Natural killer cell treated with Interleukin-12 subunit alpha and Interleukin-12 subunit beta and Interleukin-15 and Interleukin-18, amount 100 ng/mL, for 72 hours (primary cell): ENCODE results near the gene RPS6KA5. TPM values are rescaled to one million over a fixed set of nuclear protein-coding genes. Genes with fewer than 3 reads are reported as not detected.
"Not testable (repeated sequence)": the region's sequence is repeated elsewhere in the genome, so short reads cannot be mapped to it uniquely, and the experiment has no call there.

ENCODE experiments used
- ATAC-seq, 2 donors: fragments of 150-1000 bp; cut with Tn5 transposase in 1 of 2; sonication (Bioruptor Pico), chemical (Tn5 transposase) in 1 of 2; 2 replicates each; pipeline ENCODE4 v1.10.0; 2021
- DNase-seq: peaks from one replicate; pipeline ENCODE4 v3.0.0; 2022; ENCODE audit warnings: low spot score
- H3K27ac Mint-ChIP-seq, 2 donors: 1 replicate in 1 of 2; 2 replicates in 1 of 2; pipeline ENCODE4 v1.8.0; 2022; ENCODE audit warnings: mixed read lengths in 2 of 2, mild to moderate bottlenecking in 1 of 2, moderate library complexity in 1 of 2
- H3K27me3 Mint-ChIP-seq, 2 donors: 1 replicate in 1 of 2; 2 replicates in 1 of 2; pipeline ENCODE4 v1.8.0; 2022; ENCODE audit warnings: mixed read lengths in 2 of 2
- H3K36me3 Mint-ChIP-seq: one replicate; pipeline ENCODE4 v1.8.0; 2022; ENCODE audit warnings: mixed read lengths
- H3K4me1 Mint-ChIP-seq, 2 donors: 1 replicate in 1 of 2; 2 replicates in 1 of 2; pipeline ENCODE4 v1.8.0; 2022; ENCODE audit warnings: low read depth in 2 of 2, mixed read lengths in 2 of 2, mild to moderate bottlenecking in 1 of 2
- H3K4me3 Mint-ChIP-seq: one replicate; pipeline ENCODE4 v1.8.0; 2022; ENCODE audit warnings: mixed read lengths
- H3K9me3 Mint-ChIP-seq: 2 replicates; pipeline ENCODE4 v1.8.0; 2022; ENCODE audit warnings: mixed read lengths
- total RNA-seq, 2 donors: library from RNA; stranded (reverse); gene quantifications; one replicate each; pipeline ENCODE4 v1.2.3, GENCODE V29; 2022

The RPS6KA5 gene
- total RNA-seq, 2 donors from 2014 or later: 20.5 to 47.5 TPM

DNA sequence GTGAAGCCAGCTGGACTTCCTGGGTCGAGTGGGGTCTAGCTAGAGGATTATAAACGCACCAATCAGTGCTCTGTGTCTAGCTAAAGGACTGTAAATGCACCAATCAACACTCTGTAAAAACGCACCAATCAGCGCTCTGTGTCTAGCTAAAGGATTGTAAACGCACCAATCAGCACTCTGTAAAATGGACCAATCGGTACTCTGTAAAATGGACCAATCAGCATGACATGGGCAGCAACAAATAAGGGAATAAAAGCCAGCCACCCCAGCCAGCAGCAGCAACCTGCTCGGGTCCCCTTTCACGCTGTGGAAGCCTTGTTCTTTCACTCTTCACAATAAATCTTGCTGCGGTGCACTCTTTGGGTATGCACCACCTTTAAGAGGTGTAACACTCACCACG is 26.1 kb downstream of the RPS6KA5 start:
- DNase-seq, H3K36me3 Mint-ChIP-seq, H3K27me3 Mint-ChIP-seq, H3K9me3 Mint-ChIP-seq, ATAC-seq: not testable (repeated sequence)
- peaks cover 49 to 59% of the 10 kb centered on the region in 2 donors for H3K4me1 Mint-ChIP-seq
- H3K27ac Mint-ChIP-seq: peak overlapping the region in 1 of 2 donors; percentile 40
- peak overlapping the region; percentile 29 for H3K4me3 Mint-ChIP-seq

DNA sequence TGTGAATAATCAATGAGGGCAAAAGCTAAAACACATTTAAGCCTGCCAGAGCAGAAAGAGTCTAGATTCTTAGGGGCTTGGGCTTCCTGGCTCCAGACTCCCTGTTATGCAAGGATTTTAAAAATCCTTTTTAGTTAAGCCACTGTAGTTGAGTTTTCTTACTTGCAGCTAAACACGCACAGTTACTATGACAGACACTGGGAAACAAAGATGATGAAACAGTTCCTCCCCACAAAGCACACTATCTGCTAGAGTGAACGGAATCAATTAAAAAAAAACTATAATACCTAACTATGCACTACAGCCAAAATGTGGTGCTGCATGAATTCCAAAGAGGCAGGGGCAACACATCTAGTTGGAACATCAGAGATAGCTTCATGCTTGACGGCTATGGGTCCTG is 28.2 kb downstream of the RPS6KA5 start:
- no peak for DNase-seq
- Mint-ChIP-seq H3K27me3 (no peaks in the 10 kb centered on the region), H3K4me3 (no peak overlapping the region), H3K9me3 (no peaks in the 10 kb centered on the region), H3K36me3 (no peaks in the 10 kb centered on the region), H3K4me1 (peaks cover 45 to 50% of the 10 kb centered on the region in 2 donors), H3K27ac (no peak overlapping the region)
- ATAC-seq: no peak

DNA sequence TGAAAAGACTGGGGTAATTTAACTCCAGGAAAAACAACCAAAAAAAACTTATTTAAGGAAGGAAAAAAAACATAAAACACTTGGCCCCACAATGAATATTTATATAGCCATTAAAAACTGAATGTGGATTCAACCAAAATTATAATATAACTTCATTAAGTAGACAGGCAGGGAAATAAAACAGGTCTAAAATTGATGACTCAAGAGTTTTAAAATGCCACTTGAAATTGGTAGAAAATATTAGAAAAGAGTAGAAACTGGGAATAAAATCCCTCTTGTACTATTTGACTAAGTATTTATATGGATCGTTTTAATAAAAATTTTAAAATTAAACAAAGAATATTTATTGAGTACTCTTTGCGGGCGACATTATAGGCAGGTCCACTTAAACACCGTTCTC is 28.8 kb downstream of the RPS6KA5 start:
- no peak for ATAC-seq
- H3K9me3 Mint-ChIP-seq: no peaks in the 10 kb centered on the region
- no peaks in the 10 kb centered on the region for H3K27me3 Mint-ChIP-seq
- H3K36me3 Mint-ChIP-seq: no peaks in the 10 kb centered on the region
- H3K4me3 Mint-ChIP-seq: no peak overlapping the region
- H3K27ac Mint-ChIP-seq: no peak overlapping the region
- peaks cover 45 to 47% of the 10 kb centered on the region in 2 donors for H3K4me1 Mint-ChIP-seq
- DNase-seq: no peak

DNA sequence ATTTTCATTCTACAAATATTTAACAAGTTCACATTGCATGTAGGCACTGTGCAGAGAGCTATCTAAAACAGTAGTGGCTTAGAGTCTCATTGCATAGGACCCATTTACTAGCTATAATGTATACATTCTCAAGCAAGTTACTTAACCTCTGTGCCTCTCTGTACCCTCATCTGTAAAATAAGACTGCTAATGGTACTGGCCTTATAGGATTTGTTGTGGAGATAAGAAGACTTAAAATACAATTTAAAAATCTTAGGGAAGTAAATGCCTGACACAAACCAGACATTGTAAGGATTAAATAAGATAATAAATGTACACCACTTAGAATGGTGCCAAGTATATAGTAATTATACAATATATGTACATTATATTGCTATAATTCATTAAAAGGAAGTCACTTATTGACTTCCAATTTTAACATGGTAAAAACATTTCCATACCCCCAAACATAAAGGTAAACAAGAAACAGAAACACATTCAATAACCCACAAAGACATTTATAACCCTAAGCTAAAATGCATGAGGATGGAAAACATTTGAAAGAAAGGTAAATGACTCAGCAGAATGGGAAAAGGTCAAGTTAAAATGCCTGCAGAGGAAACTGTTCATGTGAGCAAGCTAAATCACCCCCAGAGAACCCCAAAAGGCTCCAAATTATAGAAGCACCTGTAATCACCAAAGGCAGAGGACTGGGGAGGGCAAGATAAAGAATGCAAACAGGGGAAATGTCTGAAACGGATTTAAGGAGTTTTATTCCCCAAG is 30.8 kb downstream of the RPS6KA5 start:
- Mint-ChIP-seq H3K27ac (peak overlapping the region in 1 of 2 donors; percentile 56), H3K4me3 (no peak overlapping the region), H3K4me1 (peaks cover 32 to 39% of the 10 kb centered on the region in 2 donors), H3K9me3 (no peaks in the 10 kb centered on the region), H3K36me3 (no peaks in the 10 kb centered on the region), H3K27me3 (no peaks in the 10 kb centered on the region)
- no peak for DNase-seq
- ATAC-seq: no peak

DNA sequence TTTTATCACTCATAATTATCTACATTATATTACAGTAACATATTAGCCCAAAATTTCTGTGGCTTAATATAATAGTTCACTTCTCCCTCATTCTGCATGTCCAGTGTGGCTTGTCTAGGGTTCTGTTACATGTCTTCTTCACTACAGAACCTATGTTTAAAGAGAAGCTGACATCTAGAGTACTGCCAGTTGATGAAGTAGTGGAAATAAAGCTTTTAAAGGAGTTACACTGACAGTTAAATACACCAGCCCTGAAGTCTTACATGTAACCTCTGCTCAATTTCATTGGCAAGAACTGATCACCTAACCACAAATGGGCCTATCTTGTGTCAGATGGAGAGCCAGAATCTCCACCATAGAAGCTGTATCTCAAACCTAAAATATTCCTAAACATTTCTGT is 32.9 kb downstream of the RPS6KA5 start:
- no peak overlapping the region for H3K4me3 Mint-ChIP-seq
- H3K36me3 Mint-ChIP-seq: peaks cover 4% of the 10 kb centered on the region
- no peak for ATAC-seq
- peaks cover 44 to 49% of the 10 kb centered on the region in 2 donors for H3K4me1 Mint-ChIP-seq
- no peaks in the 10 kb centered on the region for H3K27me3 Mint-ChIP-seq
- DNase-seq: no peak
- H3K27ac Mint-ChIP-seq: peak overlapping the region in 1 of 2 donors; percentile 51
- H3K9me3 Mint-ChIP-seq: no peaks in the 10 kb centered on the region

DNA sequence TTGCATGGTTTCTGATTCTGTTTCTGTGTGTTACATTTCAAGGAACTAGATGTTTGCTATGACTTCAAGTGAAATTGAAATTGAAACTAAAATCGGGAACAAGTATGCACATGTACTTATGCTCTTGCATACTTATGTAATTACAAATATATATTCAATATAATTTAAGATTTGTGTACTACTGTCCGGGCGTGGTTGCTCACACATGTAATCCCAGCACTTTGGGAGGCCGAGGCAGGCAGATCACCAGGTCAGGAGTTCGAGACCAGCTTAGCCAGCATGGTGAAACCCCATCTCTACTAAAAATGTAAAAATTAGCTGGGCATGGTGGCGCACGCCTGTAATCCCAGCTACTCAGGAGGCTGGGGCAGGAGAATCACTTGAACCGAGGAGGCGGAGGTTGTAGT is 37.8 kb downstream of the RPS6KA5 start:
- Mint-ChIP-seq H3K4me3 (peak overlapping the region; percentile 83), H3K4me1 (peaks cover 44 to 52% of the 10 kb centered on the region in 2 donors), H3K27ac (peak overlapping the region; percentile 91 to 94)
- H3K36me3 Mint-ChIP-seq, DNase-seq, H3K9me3 Mint-ChIP-seq, H3K27me3 Mint-ChIP-seq: not testable (repeated sequence)
- peak; percentile 90 to 95 for ATAC-seq

DNA sequence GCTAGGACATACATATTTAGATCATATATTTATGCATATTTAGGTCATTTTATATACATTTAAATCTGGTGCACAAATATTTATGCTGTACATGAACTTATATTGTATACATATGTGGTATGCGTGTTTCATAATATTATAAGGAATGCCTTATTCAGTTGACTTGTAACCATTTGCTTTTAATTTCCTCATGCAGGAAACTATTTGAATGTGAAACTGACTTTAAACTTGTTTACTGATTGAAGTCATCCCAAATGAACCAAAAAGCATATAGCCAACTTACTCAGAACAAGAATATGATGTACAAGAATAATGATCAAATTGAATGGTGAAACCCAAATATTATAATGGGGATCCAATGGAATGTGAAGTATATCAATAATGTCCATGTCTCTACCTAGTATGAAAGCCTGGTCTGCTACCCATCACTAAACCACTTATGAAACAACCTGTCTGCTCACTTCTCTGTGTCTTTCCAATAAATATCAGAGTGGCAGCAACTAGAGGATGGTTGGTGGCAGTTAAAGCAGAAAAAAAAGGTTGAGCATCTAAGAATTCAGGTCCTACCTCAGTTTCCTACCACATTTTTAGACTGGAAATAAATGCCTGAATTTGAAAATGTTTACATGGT is 38.3 kb downstream of the RPS6KA5 start:
- ATAC-seq (peak; percentile 39 to 68), DNase-seq (no peak)
- no peaks in the 10 kb centered on the region for H3K27me3 Mint-ChIP-seq
- H3K27ac Mint-ChIP-seq: peak overlapping the region; percentile 91 to 94
- H3K9me3 Mint-ChIP-seq: no peaks in the 10 kb centered on the region
- H3K4me1 Mint-ChIP-seq: peaks cover 44 to 47% of the 10 kb centered on the region in 2 donors
- H3K4me3 Mint-ChIP-seq: peak overlapping the region; percentile 83
- peaks cover 4% of the 10 kb centered on the region for H3K36me3 Mint-ChIP-seq

DNA sequence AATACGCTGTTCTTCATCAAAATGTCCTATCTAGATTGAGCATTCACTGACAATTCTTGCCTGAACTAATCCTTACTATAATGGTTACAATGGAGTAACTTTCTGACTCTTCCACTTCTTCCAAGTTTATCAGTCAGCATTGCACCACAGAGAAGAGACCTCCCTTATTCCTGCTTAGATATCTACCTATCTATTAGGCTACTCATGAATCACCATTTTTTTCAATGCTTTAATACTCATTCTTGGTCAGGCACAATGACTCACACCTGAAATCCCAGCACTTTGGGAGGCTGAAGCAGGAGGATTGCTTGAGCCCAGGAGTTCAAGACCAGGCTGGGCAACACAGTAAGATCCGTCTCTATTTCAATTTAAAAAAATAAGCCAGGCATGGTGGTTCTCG is 39.3 kb downstream of the RPS6KA5 start:
- DNase-seq: no peak
- Mint-ChIP-seq H3K4me1 (peaks cover 38 to 44% of the 10 kb centered on the region in 2 donors), H3K36me3 (peaks cover 4% of the 10 kb centered on the region), H3K27me3 (no peaks in the 10 kb centered on the region), H3K9me3 (no peaks in the 10 kb centered on the region), H3K27ac (peak overlapping the region; percentile 91 to 94), H3K4me3 (no peak overlapping the region)
- ATAC-seq: no peak

DNA sequence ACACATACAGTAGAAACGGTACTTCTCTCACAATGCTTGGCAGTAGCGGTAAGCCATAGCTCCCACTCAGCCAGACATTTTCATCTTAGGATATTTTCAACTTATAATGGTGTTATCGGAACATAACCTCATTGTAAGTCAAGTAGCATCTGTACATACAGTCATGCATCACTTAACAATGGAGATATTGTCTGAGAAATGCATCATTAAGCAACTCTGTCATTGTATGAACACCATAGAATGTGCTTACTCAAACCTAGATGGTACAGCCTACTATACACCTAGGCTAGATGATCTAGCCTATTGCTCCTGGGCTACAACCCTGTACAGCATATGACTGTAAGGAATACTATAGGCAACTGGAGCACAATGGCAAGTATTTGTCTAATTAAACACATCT is 40.8 kb downstream of the RPS6KA5 start:
- H3K27ac Mint-ChIP-seq: peak overlapping the region in 1 of 2 donors; percentile 53
- peaks cover 4% of the 10 kb centered on the region for H3K36me3 Mint-ChIP-seq
- H3K4me1 Mint-ChIP-seq: peaks cover 38 to 46% of the 10 kb centered on the region in 2 donors
- no peak for ATAC-seq
- H3K4me3 Mint-ChIP-seq: no peak overlapping the region
- H3K9me3 Mint-ChIP-seq: no peaks in the 10 kb centered on the region
- H3K27me3 Mint-ChIP-seq: no peaks in the 10 kb centered on the region
- no peak for DNase-seq

DNA sequence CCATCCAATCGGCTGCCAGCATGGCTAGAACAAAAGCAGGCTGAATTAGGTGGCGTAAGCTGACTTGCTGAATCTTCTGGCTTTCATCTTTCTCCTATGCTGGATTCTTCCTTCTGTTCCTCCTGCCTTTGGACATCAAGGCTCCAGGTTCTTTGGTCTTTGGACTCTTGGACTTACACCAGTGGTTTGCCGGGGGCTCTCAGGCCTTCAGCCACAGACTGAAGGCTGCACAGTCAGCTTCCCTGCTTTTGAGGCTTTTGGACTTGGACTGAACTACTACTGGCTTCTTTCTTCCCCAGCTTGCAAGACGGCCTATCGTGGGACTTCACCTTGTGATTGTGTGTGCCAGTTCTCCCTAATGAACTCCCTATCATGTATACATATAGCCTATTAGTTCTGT is 42.0 kb downstream of the RPS6KA5 start:
- peak overlapping the region in 1 of 2 donors; percentile 53 for H3K27ac Mint-ChIP-seq
- ATAC-seq: no peak

DNA sequence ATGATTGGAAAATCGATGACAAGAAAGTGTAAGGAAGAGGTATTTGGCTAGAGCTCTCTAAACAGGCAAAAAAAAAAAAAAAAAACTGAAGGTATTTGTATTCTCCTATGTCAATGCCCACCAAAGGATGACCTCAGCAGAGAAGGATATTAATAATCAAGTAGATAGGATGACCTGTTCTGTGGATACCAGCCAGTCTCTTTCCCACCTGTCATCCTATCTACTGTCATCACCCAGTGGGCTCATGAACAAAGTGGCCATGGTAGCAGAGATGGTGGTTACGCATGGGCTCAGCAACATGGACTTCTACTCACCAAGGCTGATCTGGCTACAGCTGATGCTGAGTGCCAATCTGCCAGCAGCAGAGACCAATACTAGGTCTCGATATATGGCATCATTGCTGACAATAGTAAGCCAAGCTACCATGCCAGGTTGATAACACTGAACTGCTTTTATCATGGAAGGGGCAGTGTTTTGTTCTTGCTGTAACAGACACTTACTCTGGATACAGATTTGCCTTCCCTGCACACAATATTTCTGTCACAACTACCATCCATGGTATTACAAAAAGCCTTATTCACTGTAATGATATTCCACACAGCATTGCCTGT is 43.5 kb downstream of the RPS6KA5 start:
- ATAC-seq (no peak), DNase-seq (no peak)
- Mint-ChIP-seq H3K36me3 (no peaks in the 10 kb centered on the region), H3K9me3 (no peaks in the 10 kb centered on the region), H3K4me3 (no peak overlapping the region), H3K27ac (no peak overlapping the region), H3K4me1 (peaks cover 22 to 23% of the 10 kb centered on the region in 2 donors), H3K27me3 (no peaks in the 10 kb centered on the region)

More for the DNA sequence above, 42.0 kb downstream of the RPS6KA5 start:
- Mint-ChIP-seq H3K4me3 (no peak overlapping the region), H3K9me3 (no peaks in the 10 kb centered on the region), H3K36me3 (no peaks in the 10 kb centered on the region), H3K4me1 (peaks cover 29 to 36% of the 10 kb centered on the region in 2 donors), H3K27me3 (no peaks in the 10 kb centered on the region)
- no peak for DNase-seq

DNA sequence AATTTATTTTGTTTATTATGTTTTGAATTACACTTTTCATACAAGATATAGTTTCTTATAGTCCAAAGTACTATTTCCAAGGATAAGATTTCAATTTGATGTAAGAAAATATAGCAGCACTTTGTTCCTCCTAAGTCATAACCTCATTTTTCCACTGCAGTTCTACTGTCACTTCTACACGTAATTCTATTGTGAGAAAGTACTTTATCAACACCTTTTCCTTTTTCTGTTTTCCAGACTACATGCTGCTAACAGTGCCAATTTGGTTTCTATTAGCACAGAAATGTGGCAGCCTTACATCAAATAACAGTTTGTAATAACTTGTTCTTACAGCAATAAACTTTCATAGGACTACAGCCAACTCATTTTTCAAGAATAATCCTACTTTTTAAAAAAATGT is 45.0 kb downstream of the RPS6KA5 start:
- Mint-ChIP-seq H3K36me3 (no peaks in the 10 kb centered on the region), H3K27me3 (no peaks in the 10 kb centered on the region), H3K4me3 (no peak overlapping the region), H3K4me1 (peaks cover 18% of the 10 kb centered on the region in 2 donors), H3K9me3 (no peaks in the 10 kb centered on the region), H3K27ac (peak overlapping the region in 1 of 2 donors; percentile 58)
- ATAC-seq: no peak
- DNase-seq: no peak

DNA sequence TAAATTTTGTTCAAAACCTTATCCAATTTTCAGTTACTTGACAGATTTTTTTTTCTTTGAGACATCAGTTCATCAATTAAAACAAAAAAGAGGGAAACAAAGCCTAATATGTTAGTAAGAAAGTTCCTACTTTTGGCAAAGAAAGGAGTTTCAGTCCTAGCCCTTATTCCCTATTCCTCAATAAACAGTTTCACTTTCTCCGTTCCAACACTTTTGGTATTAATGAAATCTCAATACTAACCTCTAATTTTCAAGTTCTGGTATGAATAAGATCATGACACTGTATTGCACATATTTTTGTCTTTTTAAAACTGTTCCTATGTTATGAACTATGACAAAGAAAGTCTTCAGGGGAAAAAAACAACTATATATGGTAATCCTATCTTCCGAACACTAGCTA is 48.4 kb downstream of the RPS6KA5 start:
- Mint-ChIP-seq H3K4me1 (peaks cover 29 to 31% of the 10 kb centered on the region in 2 donors), H3K27me3 (no peaks in the 10 kb centered on the region), H3K36me3 (peaks cover 5% of the 10 kb centered on the region), H3K9me3 (no peaks in the 10 kb centered on the region), H3K27ac (no peak overlapping the region), H3K4me3 (no peak overlapping the region)
- DNase-seq (no peak), ATAC-seq (no peak)

DNA sequence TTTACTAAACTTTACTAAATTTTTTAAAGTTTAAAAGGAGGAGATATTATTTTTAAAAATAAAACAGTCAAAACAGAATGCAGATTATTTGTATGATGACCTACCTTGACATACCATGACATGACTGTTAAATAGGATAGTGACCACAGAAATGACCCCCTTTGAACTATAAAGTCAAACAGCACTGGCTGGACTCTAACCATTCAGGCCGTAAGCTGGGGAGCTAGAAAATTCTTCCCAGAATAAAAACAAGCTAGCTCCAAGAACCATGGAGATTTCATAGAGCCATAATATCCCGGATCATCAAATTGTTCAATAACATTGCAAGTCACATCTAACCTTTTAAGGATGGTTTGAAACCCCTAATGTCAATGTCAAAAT is 50.3 kb downstream of the RPS6KA5 start:
- Mint-ChIP-seq H3K9me3 (no peaks in the 10 kb centered on the region), H3K36me3 (peaks cover 5% of the 10 kb centered on the region), H3K4me1 (peaks cover 24 to 30% of the 10 kb centered on the region in 2 donors), H3K27me3 (no peaks in the 10 kb centered on the region), H3K27ac (peak overlapping the region; percentile 60 to 82), H3K4me3 (no peak overlapping the region)
- ATAC-seq (no peak), DNase-seq (no peak)
